HepG2 (cell line): ENCODE data around the gene BAZ1B. TPM values are rescaled to one million over a fixed set of nuclear protein-coding genes. Genes with fewer than 3 reads are reported as not detected.
A peak's percentile ranks its signal among the peaks of the same experiment; 100 is the strongest.

ENCODE experiments used
- BORCS8-MEF2B ChIP-seq: sonication (generic); formaldehyde crosslinking; IDR thresholded peaks from 2 replicates; pipeline ENCODE4 v1.8.0; 2022; ENCODE audit warnings: mild to moderate bottlenecking, missing genetic modification reagents
- NFATC3 ChIP-seq: sonication (generic); formaldehyde crosslinking; IDR thresholded peaks from 2 replicates; pipeline ENCODE4 v1.5.1; 2020; ENCODE audit warnings: mild to moderate bottlenecking, missing genetic modification reagents
- SIX4 ChIP-seq: sonication (generic); formaldehyde crosslinking; IDR thresholded peaks from 2 replicates; pipeline ENCODE4 v1.4.0; 2020; ENCODE audit warnings: missing genetic modification reagents
- polyA plus RNA-seq, 8 experiments: library from polyadenylated mRNA; depleted of rRNA in 3 of 8; stranded (reverse) in 7 of 8; unstranded in 1 of 8; fragments of >200 nt; fragmentation: Illumina TruSeq in 4 of 8; extraction: Trizol in 4 of 8; gene quantifications; 2 replicates each; pipeline versions ENCODE4 v1.2.1 to v1.2.3, GENCODE V29; 2011 to 2016; ENCODE audit warnings: low read depth in 4 of 8, missing spikeins in 1 of 8, mixed read lengths in 1 of 8; ENCODE audit not compliant: insufficient read depth in 1 of 8
- total RNA-seq, 5 experiments: library from RNA; depleted of rRNA; stranded (reverse); fragments of >200 nt; fragmentation: Illumina TruSeq; extraction: Trizol; gene quantifications; 2 replicates each; pipeline ENCODE4 v1.2.3, GENCODE V29; 2016; ENCODE audit warnings: low read depth in 1 of 5
- TF ChIP-seq, protein P1 (sequence below): sonication (generic); formaldehyde crosslinking; IDR thresholded peaks from 2 replicates; pipeline ENCODE4 v1.5.0; 2020; ENCODE audit warnings: mild to moderate bottlenecking, missing genetic modification reagents, borderline replicate concordance
- TF ChIP-seq, protein P2 (sequence below): sonication (generic); formaldehyde crosslinking; IDR thresholded peaks from 2 replicates; pipeline ENCODE4 v1.9.0; 2021; ENCODE audit warnings: missing genetic modification reagents, borderline replicate concordance
- TF ChIP-seq, protein P3 (sequence below): sonication (generic); formaldehyde crosslinking; IDR thresholded peaks from 2 replicates; pipeline ENCODE4 v1.4.0; 2020; ENCODE audit warnings: missing genetic modification reagents
- TF ChIP-seq, protein P4 (sequence below): sonication (generic); formaldehyde crosslinking; IDR thresholded peaks from 2 replicates; pipeline ENCODE4 v1.9.0; 2022; ENCODE audit warnings: missing genetic modification reagents, mild to moderate bottlenecking, borderline replicate concordance

BAZ1B gene
- total and polyA plus RNA-seq, 2 of the 13 experiments (the other 11 are each of a cell fraction or from before 2014, with no cell fraction given) = 18.6 to 69.4 TPM

DNA sequence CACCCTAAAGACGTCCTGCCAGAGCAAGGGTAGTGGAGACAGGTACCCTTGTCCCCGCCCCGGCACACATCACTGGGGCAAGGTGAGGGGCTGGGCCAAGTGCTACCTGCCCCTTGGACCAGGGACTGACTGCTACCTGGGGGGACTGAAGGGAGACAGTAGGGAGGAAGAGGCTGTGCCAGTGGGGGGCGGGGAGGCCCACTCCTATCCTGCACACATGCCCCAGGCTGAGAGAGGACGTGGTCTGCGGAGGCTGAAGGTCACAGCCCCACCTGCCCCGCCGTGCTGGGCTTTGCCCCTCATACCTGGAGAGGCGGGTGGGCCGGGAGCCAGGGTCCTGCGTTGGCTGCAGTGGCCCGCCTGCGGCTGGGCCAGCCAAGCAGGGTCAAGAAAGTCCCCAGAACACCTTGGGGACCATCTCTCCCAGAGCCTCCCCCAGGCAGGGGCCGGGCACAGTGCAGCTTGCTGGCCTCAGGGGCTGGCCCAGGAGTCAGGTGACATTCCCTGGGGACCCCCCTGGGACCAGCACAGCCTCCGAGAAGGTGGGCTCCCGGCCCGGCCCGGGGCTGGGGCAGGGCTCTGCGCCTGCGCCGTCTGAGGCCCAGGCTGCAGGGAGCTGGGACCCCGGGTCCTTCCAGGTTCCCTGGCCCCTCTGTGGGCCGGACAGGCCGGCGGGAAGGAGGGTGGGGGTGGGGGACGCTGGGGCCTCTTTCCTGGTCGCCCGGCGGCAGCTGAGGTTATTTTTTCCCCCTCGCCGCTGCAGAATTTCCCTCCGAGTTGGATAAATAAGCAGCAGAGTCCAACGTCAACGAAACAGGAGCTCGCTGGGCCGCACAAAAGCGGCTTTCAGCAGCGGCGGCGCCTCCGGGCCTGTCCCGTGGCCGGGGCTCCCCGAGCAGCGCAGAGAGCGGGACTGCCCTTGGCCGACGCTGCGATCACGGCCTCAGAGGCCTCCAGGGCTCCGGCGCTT is 98.3 kb downstream of the BAZ1B start (continued):
- TF ChIP-seq, protein P1, sequence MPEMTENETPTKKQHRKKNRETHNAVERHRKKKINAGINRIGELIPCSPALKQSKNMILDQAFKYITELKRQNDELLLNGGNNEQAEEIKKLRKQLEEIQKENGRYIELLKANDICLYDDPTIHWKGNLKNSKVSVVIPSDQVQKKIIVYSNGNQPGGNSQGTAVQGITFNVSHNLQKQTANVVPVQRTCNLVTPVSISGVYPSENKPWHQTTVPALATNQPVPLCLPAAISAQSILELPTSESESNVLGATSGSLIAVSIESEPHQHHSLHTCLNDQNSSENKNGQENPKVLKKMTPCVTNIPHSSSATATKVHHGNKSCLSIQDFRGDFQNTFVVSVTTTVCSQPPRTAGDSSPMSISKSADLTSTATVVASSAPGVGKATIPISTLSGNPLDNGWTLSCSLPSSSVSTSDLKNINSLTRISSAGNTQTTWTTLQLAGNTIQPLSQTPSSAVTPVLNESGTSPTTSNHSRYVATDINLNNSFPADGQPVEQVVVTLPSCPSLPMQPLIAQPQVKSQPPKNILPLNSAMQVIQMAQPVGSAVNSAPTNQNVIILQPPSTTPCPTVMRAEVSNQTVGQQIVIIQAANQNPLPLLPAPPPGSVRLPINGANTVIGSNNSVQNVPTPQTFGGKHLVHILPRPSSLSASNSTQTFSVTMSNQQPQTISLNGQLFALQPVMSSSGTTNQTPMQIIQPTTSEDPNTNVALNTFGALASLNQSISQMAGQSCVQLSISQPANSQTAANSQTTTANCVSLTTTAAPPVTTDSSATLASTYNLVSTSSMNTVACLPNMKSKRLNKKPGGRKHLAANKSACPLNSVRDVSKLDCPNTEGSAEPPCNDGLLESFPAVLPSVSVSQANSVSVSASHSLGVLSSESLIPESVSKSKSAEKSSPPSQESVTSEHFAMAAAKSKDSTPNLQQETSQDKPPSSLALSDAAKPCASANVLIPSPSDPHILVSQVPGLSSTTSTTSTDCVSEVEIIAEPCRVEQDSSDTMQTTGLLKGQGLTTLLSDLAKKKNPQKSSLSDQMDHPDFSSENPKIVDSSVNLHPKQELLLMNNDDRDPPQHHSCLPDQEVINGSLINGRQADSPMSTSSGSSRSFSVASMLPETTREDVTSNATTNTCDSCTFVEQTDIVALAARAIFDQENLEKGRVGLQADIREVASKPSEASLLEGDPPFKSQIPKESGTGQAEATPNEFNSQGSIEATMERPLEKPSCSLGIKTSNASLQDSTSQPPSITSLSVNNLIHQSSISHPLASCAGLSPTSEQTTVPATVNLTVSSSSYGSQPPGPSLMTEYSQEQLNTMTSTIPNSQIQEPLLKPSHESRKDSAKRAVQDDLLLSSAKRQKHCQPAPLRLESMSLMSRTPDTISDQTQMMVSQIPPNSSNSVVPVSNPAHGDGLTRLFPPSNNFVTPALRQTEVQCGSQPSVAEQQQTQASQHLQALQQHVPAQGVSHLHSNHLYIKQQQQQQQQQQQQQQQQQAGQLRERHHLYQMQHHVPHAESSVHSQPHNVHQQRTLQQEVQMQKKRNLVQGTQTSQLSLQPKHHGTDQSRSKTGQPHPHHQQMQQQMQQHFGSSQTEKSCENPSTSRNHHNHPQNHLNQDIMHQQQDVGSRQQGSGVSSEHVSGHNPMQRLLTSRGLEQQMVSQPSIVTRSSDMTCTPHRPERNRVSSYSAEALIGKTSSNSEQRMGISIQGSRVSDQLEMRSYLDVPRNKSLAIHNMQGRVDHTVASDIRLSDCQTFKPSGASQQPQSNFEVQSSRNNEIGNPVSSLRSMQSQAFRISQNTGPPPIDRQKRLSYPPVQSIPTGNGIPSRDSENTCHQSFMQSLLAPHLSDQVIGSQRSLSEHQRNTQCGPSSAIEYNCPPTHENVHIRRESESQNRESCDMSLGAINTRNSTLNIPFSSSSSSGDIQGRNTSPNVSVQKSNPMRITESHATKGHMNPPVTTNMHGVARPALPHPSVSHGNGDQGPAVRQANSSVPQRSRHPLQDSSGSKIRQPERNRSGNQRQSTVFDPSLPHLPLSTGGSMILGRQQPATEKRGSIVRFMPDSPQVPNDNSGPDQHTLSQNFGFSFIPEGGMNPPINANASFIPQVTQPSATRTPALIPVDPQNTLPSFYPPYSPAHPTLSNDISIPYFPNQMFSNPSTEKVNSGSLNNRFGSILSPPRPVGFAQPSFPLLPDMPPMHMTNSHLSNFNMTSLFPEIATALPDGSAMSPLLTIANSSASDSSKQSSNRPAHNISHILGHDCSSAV (CRISPR knock-in tag) = no peak
- TF ChIP-seq, protein P2, sequence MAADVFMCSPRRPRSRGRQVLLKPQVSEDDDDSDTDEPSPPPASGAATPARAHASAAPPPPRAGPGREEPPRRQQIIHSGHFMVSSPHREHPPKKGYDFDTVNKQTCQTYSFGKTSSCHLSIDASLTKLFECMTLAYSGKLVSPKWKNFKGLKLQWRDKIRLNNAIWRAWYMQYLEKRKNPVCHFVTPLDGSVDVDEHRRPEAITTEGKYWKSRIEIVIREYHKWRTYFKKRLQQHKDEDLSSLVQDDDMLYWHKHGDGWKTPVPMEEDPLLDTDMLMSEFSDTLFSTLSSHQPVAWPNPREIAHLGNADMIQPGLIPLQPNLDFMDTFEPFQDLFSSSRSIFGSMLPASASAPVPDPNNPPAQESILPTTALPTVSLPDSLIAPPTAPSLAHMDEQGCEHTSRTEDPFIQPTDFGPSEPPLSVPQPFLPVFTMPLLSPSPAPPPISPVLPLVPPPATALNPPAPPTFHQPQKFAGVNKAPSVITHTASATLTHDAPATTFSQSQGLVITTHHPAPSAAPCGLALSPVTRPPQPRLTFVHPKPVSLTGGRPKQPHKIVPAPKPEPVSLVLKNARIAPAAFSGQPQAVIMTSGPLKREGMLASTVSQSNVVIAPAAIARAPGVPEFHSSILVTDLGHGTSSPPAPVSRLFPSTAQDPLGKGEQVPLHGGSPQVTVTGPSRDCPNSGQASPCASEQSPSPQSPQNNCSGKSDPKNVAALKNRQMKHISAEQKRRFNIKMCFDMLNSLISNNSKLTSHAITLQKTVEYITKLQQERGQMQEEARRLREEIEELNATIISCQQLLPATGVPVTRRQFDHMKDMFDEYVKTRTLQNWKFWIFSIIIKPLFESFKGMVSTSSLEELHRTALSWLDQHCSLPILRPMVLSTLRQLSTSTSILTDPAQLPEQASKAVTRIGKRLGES (CRISPR knock-in tag) = no peak
- TF ChIP-seq, protein P3, sequence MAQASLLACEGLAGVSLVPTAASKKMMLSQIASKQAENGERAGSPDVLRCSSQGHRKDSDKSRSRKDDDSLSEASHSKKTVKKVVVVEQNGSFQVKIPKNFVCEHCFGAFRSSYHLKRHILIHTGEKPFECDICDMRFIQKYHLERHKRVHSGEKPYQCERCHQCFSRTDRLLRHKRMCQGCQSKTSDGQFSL = peak; percentile 64; the same call in 1 of the 2 replicates
- TF ChIP-seq BORCS8-MEF2B (CRISPR knock-in tag) (no peak), NFATC3 (CRISPR knock-in tag) (no peak), SIX4 (no peak)
- TF ChIP-seq, protein P4, sequence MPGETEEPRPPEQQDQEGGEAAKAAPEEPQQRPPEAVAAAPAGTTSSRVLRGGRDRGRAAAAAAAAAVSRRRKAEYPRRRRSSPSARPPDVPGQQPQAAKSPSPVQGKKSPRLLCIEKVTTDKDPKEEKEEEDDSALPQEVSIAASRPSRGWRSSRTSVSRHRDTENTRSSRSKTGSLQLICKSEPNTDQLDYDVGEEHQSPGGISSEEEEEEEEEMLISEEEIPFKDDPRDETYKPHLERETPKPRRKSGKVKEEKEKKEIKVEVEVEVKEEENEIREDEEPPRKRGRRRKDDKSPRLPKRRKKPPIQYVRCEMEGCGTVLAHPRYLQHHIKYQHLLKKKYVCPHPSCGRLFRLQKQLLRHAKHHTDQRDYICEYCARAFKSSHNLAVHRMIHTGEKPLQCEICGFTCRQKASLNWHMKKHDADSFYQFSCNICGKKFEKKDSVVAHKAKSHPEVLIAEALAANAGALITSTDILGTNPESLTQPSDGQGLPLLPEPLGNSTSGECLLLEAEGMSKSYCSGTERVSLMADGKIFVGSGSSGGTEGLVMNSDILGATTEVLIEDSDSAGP (CRISPR knock-in tag) = peak; percentile 29; the same call in 1 of the 2 replicates
